WTC11 (cell line): ENCODE measurements around the gene VPS4A. TPM values are rescaled to one million over a fixed set of nuclear protein-coding genes. Genes with fewer than 3 reads are reported as not detected.

Source experiments
- ATAC-seq: fragments of 200-7000 bp; cut with Tn5 transposase; 2 replicates; pipeline ENCODE4 v1.10.0; 2021; ENCODE audit warnings: mild to moderate bottlenecking, moderate library complexity
- CTCF ChIA-PET: fragments of 300-600 bp; sonication (Branson Sonifier 250); formaldehyde crosslinking; loops from one replicate; lab custom pipeline; 2021; ENCODE audit warnings: antibody characterized with exemption; lab: Charles Lee
- POLR2A ChIA-PET: fragments of 350-600 bp; sonication (Branson Sonifier 250); formaldehyde crosslinking; loops from one replicate; lab custom pipeline; 2021; ENCODE audit warnings: antibody characterized with exemption; lab: Charles Lee
- DNase-seq: peaks from one replicate; pipeline ENCODE4 v3.0.0; 2021; ENCODE audit warnings: low spot score
- H3K27ac Mint-ChIP-seq: 2 replicates; pipeline ENCODE4 v1.8.0; 2021; ENCODE audit warnings: mixed read lengths
- H3K27me3 Mint-ChIP-seq: 2 replicates; pipeline ENCODE4 v1.8.0; 2021; ENCODE audit warnings: low read depth, mild to moderate bottlenecking, moderate library complexity, mixed read lengths
- H3K36me3 Mint-ChIP-seq: 2 replicates; pipeline ENCODE4 v1.8.0; 2021; ENCODE audit warnings: mixed read lengths
- H3K4me1 Mint-ChIP-seq: 2 replicates; pipeline ENCODE4 v1.8.0; 2022; ENCODE audit warnings: mixed read lengths
- H3K4me3 Mint-ChIP-seq: 2 replicates; pipeline ENCODE4 v1.8.0; 2021; ENCODE audit warnings: mild to moderate bottlenecking, moderate library complexity, mixed read lengths
- H3K9me3 Mint-ChIP-seq: 2 replicates; pipeline ENCODE4 v1.8.0; 2021; ENCODE audit warnings: mixed read lengths
- ATF2 ChIP-seq: sonication (generic); formaldehyde crosslinking; IDR thresholded peaks from 2 replicates; pipeline ENCODE4 v1.8.1; 2022; ENCODE audit warnings: low read depth, missing genetic modification reagents, borderline replicate concordance
- E2F4 ChIP-seq: sonication (generic); formaldehyde crosslinking; IDR thresholded peaks from 2 replicates; pipeline ENCODE4 v1.8.1; 2022; ENCODE audit warnings: low read depth, mild to moderate bottlenecking, moderate library complexity, missing genetic modification reagents, borderline replicate concordance
- ELF4 ChIP-seq: sonication (generic); formaldehyde crosslinking; IDR thresholded peaks from 2 replicates; pipeline ENCODE4 v1.8.1; 2022; ENCODE audit warnings: low read depth, mild to moderate bottlenecking, moderate library complexity, missing genetic modification reagents
- FOXP1 ChIP-seq: sonication (generic); formaldehyde crosslinking; IDR thresholded peaks from 2 replicates; pipeline ENCODE4 v1.8.0; 2022; ENCODE audit warnings: missing genetic modification reagents, mild to moderate bottlenecking, moderate library complexity, borderline replicate concordance
- IRF2 ChIP-seq: sonication (generic); formaldehyde crosslinking; IDR thresholded peaks from 2 replicates; pipeline ENCODE4 v1.8.0; 2022; ENCODE audit warnings: low read depth, missing genetic modification reagents, borderline replicate concordance
- NFYB ChIP-seq: sonication (generic); formaldehyde crosslinking; conservative IDR thresholded peaks from 2 replicates; pipeline ENCODE4 v1.8.0; 2022; ENCODE audit warnings: low read depth, missing genetic modification reagents
- SMAD3 ChIP-seq: sonication (generic); formaldehyde crosslinking; IDR thresholded peaks from 2 replicates; pipeline ENCODE4 v1.8.0; 2022; ENCODE audit warnings: missing genetic modification reagents, mild to moderate bottlenecking, borderline replicate concordance
- ZNF219 ChIP-seq: sonication (generic); formaldehyde crosslinking; IDR thresholded peaks from 2 replicates; pipeline ENCODE4 v1.8.0; 2023; ENCODE audit warnings: missing genetic modification reagents, mild to moderate bottlenecking, borderline replicate concordance
- ZNF232 ChIP-seq: sonication (generic); formaldehyde crosslinking; IDR thresholded peaks from 2 replicates; pipeline ENCODE4 v1.8.0; 2022; ENCODE audit warnings: mild to moderate bottlenecking, missing genetic modification reagents
- ZNF396 ChIP-seq: fragments of 250-450 bp; sonication (Bioruptor Pico); IDR thresholded peaks from 2 replicates; pipeline ENCODE4 v1.8.0; 2021; ENCODE audit warnings: mild to moderate bottlenecking, moderate library complexity, borderline replicate concordance
- total RNA-seq: library from RNA; stranded (reverse); gene quantifications from 3 replicates; pipeline ENCODE4 v1.2.3, GENCODE V29; 2021
- TF ChIP-seq, protein P1 (sequence below): sonication (generic); formaldehyde crosslinking; IDR thresholded peaks from 2 replicates; pipeline ENCODE4 v1.8.1; 2023; ENCODE audit warnings: mild to moderate bottlenecking, missing genetic modification reagents
- TF ChIP-seq, protein P2 (sequence below): sonication (generic); formaldehyde crosslinking; IDR thresholded peaks from 2 replicates; pipeline ENCODE4 v1.8.1; 2022; ENCODE audit warnings: mild to moderate bottlenecking, missing genetic modification reagents, moderate library complexity, borderline replicate concordance
- TF ChIP-seq, protein P3 (sequence below): sonication (generic); formaldehyde crosslinking; IDR thresholded peaks from 2 replicates; pipeline ENCODE4 v1.8.1; 2023; ENCODE audit warnings: mild to moderate bottlenecking, missing genetic modification reagents, borderline replicate concordance

VPS4A gene
- total RNA-seq, 1 experiment from 2014 or later, result 28.3 TPM

GRCh38 chr16:69365901-69366300 lies 54.8 kb downstream of the VPS4A start:
- no peaks in the 10 kb centered on the region for H3K9me3 Mint-ChIP-seq
- ATAC-seq, result no peak
- no peak overlapping the region; the same call in 1 of the 2 replicates for H3K27ac Mint-ChIP-seq
- TF ChIP-seq, protein P1, sequence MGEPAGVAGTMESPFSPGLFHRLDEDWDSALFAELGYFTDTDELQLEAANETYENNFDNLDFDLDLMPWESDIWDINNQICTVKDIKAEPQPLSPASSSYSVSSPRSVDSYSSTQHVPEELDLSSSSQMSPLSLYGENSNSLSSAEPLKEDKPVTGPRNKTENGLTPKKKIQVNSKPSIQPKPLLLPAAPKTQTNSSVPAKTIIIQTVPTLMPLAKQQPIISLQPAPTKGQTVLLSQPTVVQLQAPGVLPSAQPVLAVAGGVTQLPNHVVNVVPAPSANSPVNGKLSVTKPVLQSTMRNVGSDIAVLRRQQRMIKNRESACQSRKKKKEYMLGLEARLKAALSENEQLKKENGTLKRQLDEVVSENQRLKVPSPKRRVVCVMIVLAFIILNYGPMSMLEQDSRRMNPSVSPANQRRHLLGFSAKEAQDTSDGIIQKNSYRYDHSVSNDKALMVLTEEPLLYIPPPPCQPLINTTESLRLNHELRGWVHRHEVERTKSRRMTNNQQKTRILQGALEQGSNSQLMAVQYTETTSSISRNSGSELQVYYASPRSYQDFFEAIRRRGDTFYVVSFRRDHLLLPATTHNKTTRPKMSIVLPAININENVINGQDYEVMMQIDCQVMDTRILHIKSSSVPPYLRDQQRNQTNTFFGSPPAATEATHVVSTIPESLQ, result no peak
- TF ChIP-seq NFYB (CRISPR knock-in tag), result no peak
- H3K36me3 Mint-ChIP-seq, result peaks cover 46% of the 10 kb centered on the region
- ChIA-PET CTCF (no interaction called here), POLR2A (no interaction called here)
- DNase-seq, result no peak
- no peaks in the 10 kb centered on the region for H3K4me1 Mint-ChIP-seq
- H3K4me3 Mint-ChIP-seq, result no peak overlapping the region
- no peaks in the 10 kb centered on the region for H3K27me3 Mint-ChIP-seq

DNA sequence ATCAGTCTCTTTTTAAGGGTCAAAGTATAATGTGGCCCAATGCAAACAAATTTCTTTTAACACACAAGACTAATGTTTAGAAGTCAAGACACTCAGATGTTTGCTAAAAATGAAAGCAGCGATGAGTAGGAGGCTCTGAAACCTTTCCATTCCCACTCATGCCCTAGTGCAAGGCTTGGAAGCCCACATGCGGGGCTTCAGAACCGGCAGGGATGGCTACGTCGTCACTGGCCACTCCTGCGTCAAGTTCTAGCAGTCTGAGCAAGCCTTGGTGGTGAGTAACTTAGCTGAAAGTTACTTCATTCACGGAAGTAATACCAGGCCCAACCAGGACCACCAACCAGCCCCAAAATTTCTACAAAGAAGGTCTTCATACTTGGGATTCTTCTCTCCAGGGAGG lies 55.3 kb downstream of the VPS4A start:
- Mint-ChIP-seq H3K27ac (no peak overlapping the region), H3K4me1 (no peaks in the 10 kb centered on the region), H3K4me3 (no peak overlapping the region), H3K36me3 (peaks cover 47% of the 10 kb centered on the region), H3K27me3 (no peaks in the 10 kb centered on the region), H3K9me3 (no peaks in the 10 kb centered on the region)
- DNase-seq, result no peak
- POLR2A ChIA-PET, result no interaction called here
- ATAC-seq, result no peak
- no peak for TF ChIP-seq SMAD3 (CRISPR knock-in tag)
- no peak for TF ChIP-seq ZNF219
- TF ChIP-seq IRF2 (CRISPR knock-in tag), result no peak
- TF ChIP-seq ZNF232 (CRISPR knock-in tag), result no peak
- CTCF ChIA-PET, result no interaction called here

GRCh38 chr16:69367980-69368379 lies 56.8 kb downstream of the VPS4A start:
- H3K4me3 Mint-ChIP-seq, result no peak overlapping the region
- ChIA-PET CTCF (no interaction called here), POLR2A (no interaction called here)

DNA sequence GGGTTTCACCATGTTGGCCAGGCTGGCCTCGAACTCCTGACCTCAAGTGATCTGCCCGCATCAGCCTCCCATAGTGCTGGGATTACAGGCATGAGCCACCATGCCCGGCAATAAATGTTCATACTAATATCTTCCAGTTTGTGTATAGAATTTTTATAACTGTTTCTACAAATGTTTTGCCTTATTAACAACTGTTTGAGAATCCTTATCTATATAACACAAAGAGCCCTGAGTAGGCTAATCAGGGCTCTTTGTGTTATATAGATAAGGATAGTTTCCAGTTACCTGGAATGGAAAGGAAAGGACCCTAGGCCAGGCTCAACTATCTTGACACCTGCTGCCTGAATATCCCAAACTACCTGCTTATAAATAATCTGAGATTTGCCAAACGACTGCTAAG lies 57.7 kb downstream of the VPS4A start:
- no peaks in the 10 kb centered on the region for H3K27me3 Mint-ChIP-seq
- POLR2A ChIA-PET, result no interaction called here

More at GRCh38 chr16:69367980-69368379, 56.8 kb downstream of the VPS4A start:
- TF ChIP-seq SMAD3 (CRISPR knock-in tag), result no peak
- TF ChIP-seq E2F4 (CRISPR knock-in tag), result no peak
- TF ChIP-seq, protein P2, sequence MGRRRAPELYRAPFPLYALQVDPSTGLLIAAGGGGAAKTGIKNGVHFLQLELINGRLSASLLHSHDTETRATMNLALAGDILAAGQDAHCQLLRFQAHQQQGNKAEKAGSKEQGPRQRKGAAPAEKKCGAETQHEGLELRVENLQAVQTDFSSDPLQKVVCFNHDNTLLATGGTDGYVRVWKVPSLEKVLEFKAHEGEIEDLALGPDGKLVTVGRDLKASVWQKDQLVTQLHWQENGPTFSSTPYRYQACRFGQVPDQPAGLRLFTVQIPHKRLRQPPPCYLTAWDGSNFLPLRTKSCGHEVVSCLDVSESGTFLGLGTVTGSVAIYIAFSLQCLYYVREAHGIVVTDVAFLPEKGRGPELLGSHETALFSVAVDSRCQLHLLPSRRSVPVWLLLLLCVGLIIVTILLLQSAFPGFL (CRISPR knock-in tag), result no peak
- no peak for TF ChIP-seq ZNF396
- no peak for TF ChIP-seq ELF4 (CRISPR knock-in tag)
- TF ChIP-seq ATF2 (CRISPR knock-in tag), result no peak
- no peak for TF ChIP-seq ZNF219
- DNase-seq (no peak), ATAC-seq (no peak)
- no peaks in the 10 kb centered on the region for H3K27me3 Mint-ChIP-seq
- H3K9me3 Mint-ChIP-seq, result no peaks in the 10 kb centered on the region
- peaks cover 61% of the 10 kb centered on the region for H3K36me3 Mint-ChIP-seq
- no peak overlapping the region for H3K27ac Mint-ChIP-seq
- H3K4me1 Mint-ChIP-seq, result no peaks in the 10 kb centered on the region

More for the DNA sequence above, 57.7 kb downstream of the VPS4A start:
- Mint-ChIP-seq H3K27ac (no peak overlapping the region), H3K9me3 (no peaks in the 10 kb centered on the region), H3K36me3 (peaks cover 66% of the 10 kb centered on the region), H3K4me3 (no peak overlapping the region), H3K4me1 (no peaks in the 10 kb centered on the region)
- CTCF ChIA-PET, result no interaction called here
- DNase-seq (no peak), ATAC-seq (no peak)
- TF ChIP-seq SMAD3 (CRISPR knock-in tag) (no peak), FOXP1 (CRISPR knock-in tag) (no peak)
- TF ChIP-seq, protein P3, sequence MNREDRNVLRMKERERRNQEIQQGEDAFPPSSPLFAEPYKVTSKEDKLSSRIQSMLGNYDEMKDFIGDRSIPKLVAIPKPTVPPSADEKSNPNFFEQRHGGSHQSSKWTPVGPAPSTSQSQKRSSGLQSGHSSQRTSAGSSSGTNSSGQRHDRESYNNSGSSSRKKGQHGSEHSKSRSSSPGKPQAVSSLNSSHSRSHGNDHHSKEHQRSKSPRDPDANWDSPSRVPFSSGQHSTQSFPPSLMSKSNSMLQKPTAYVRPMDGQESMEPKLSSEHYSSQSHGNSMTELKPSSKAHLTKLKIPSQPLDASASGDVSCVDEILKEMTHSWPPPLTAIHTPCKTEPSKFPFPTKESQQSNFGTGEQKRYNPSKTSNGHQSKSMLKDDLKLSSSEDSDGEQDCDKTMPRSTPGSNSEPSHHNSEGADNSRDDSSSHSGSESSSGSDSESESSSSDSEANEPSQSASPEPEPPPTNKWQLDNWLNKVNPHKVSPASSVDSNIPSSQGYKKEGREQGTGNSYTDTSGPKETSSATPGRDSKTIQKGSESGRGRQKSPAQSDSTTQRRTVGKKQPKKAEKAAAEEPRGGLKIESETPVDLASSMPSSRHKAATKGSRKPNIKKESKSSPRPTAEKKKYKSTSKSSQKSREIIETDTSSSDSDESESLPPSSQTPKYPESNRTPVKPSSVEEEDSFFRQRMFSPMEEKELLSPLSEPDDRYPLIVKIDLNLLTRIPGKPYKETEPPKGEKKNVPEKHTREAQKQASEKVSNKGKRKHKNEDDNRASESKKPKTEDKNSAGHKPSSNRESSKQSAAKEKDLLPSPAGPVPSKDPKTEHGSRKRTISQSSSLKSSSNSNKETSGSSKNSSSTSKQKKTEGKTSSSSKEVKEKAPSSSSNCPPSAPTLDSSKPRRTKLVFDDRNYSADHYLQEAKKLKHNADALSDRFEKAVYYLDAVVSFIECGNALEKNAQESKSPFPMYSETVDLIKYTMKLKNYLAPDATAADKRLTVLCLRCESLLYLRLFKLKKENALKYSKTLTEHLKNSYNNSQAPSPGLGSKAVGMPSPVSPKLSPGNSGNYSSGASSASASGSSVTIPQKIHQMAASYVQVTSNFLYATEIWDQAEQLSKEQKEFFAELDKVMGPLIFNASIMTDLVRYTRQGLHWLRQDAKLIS (CRISPR knock-in tag), result no peak
